Fibroblast of mammary gland (primary cell): ENCODE data around the gene RICTOR.

Source experiments
- DNase-seq: peaks from one replicate; pipeline ENCODE4 v3.0.0-alpha.2; 2010; ENCODE audit warnings: low read depth
- H3K4me3 ChIP-seq: 2 replicates; pipeline ENCODE4 v1.5.1; 2011; ENCODE audit warnings: low read depth, mild to moderate bottlenecking, low read length, moderate library complexity; ENCODE audit not compliant: control insufficient read depth
- TF ChIP-seq, protein P1 (sequence below): conservative IDR thresholded peaks from 2 replicates; pipeline ENCODE4 v1.5.1; 2011; ENCODE audit warnings: low read depth, low read length, inconsistent platforms; ENCODE audit not compliant: control insufficient read depth, insufficient read depth

The RICTOR gene

DNA sequence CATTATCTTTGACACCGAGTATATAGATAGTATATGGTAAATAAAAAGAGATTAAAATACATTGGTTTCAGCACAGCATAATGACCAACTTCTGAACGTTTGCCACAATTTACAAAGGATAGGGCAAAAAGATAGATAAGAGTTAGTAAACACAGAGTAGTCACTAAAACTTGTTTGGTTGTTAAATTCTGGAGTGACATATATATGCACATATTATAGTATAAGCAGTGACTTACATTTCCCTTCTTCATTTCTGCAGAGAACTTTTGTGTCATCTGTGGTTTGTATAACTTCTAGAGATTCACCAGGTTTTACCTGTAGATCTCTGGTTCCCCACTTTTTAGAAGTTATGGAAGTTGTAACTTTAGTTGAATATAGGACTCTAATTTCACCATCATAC lies 44.4 kb upstream of the RICTOR start:
- DNase-seq, result no peak
- no peak overlapping the region for H3K4me3 ChIP-seq
- TF ChIP-seq, protein P1, sequence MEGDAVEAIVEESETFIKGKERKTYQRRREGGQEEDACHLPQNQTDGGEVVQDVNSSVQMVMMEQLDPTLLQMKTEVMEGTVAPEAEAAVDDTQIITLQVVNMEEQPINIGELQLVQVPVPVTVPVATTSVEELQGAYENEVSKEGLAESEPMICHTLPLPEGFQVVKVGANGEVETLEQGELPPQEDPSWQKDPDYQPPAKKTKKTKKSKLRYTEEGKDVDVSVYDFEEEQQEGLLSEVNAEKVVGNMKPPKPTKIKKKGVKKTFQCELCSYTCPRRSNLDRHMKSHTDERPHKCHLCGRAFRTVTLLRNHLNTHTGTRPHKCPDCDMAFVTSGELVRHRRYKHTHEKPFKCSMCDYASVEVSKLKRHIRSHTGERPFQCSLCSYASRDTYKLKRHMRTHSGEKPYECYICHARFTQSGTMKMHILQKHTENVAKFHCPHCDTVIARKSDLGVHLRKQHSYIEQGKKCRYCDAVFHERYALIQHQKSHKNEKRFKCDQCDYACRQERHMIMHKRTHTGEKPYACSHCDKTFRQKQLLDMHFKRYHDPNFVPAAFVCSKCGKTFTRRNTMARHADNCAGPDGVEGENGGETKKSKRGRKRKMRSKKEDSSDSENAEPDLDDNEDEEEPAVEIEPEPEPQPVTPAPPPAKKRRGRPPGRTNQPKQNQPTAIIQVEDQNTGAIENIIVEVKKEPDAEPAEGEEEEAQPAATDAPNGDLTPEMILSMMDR, result no peak

DNA sequence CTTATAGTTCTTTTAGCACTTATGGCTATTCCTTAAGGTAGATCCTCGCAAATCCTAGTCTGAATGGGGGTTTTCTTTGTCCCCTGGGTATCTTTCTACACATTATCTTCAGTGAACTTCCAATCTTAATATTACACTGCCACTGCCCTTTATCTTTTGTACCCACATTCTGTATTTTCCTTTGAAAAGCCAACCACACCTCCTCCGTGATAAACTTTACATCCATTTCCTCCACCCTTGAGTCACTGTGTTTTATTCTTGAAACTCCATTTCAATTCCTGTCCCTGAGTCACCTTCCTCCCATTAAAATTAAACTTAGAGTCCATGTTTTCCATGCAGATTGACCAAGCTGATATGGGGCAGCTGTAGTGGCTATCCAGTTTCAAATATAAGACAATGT lies 43.2 kb upstream of the RICTOR start:
- no peak for DNase-seq
- H3K4me3 ChIP-seq, result no peak overlapping the region
- TF ChIP-seq, protein P1, result no peak

DNA sequence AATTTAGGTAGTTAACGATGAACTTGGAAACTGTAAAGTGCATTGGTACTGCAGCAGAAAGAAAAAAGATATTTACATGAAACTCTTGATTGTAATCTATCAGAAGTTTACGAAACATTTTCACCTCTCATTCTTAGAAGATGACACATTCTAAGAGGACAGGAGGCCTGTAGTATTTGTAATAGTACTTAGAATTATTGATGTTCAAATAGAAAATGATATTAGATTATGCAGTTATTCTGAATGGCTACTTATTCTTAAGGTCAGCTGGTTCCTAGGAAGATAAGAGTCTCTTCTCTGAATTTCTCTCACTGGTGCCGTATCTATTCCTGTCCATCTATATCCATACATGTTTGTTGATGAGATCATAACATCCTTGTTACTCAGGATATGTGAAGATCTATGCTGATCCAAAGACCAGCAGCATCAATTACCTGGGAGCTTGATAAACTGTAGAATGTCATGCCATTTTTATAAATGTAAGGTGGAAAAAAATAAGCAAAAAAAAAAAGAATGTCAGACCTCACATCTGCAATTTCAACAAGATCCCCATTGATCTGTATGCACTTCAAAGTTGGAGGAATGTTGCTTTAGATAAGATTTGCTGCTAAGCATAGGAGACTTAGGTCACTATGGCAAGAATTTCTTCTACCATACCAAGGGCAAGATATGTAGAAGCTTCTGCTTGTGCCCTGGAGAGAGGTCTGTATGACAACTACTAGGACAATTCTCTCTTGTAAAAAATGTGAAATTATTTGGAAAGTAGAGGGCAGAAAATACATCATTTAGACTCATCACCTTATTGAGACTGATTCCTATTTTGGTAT lies 42.4 kb upstream of the RICTOR start:
- TF ChIP-seq, protein P1, result no peak
- no peak overlapping the region for H3K4me3 ChIP-seq

GRCh38 chr5:39115644-39116343 lies 41.6 kb upstream of the RICTOR start:
- DNase-seq, result no peak
- H3K4me3 ChIP-seq, result no peak overlapping the region
- TF ChIP-seq, protein P1, result no peak

More for the DNA sequence above, 42.4 kb upstream of the RICTOR start:
- no peak for DNase-seq

GRCh38 chr5:39114155-39114554 lies 40.0 kb upstream of the RICTOR start:
- DNase-seq, result no peak
- no peak overlapping the region for H3K4me3 ChIP-seq
- TF ChIP-seq, protein P1, result no peak

DNA sequence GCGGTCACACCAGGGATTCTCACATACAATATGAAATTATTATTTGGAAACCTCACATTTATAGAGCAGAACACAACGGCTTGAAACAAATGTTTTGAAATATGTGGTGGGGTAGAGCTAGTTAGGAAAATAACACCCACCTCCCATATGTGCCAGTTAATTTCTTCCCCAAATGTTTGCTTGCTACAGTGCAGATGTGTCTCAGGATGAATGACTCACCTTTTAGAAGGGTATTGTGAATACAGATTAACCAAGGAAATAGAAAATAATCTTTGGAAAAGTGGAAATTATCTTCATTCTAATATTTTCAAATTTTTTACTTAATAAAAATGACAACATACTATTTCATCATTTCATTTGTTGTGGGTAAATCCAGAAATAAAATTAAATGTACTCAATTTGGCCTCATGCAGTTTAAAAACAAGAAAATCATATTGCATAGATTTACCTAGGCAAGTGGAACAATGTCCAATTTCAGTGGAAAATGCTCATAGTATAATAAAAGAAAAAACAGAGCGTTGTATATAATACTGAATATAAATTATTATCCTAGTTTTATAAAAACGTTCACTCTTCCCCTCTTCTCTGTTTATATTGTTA lies 39.3 kb upstream of the RICTOR start:
- DNase-seq, result no peak
- TF ChIP-seq, protein P1, result no peak
- no peak overlapping the region for H3K4me3 ChIP-seq
